AG04450 (cell line): ENCODE results near the gene SLC25A23. TPM values are rescaled to one million over a fixed set of nuclear protein-coding genes. Genes with fewer than 3 reads are reported as not detected.
A peak's percentile ranks its signal among the peaks of the same experiment; 100 is the strongest.

Source experiments
- CTCF ChIA-PET: fragments of 300-600, 350-600 bp; formaldehyde crosslinking; extraction: SDS; loops from one replicate; lab custom pipeline; 2022; ENCODE audit warnings: antibody characterized with exemption, inconsistent platforms; lab: Charles Lee
- POLR2A ChIA-PET: fragments of 350-600 bp; formaldehyde crosslinking; extraction: SDS; loops from one replicate; lab custom pipeline; 2021; ENCODE audit warnings: antibody characterized with exemption, inconsistent platforms; lab: Yijun Ruan, JAX
- DNase-seq: peaks from one replicate; pipeline ENCODE4 v3.0.0-alpha.2; 2011; ENCODE audit warnings: low read depth, low spot score
- H3K27ac ChIP-seq: one replicate; pipeline ENCODE4 v1.5.1; 2012; ENCODE audit warnings: low read depth, low read length, control low read depth
- H3K27me3 ChIP-seq: one replicate; pipeline ENCODE4 v1.6.0; 2012; ENCODE audit warnings: low read length; ENCODE audit not compliant: control insufficient read depth, insufficient read depth
- H3K4me3 ChIP-seq: 2 replicates; pipeline ENCODE4 v1.5.1; 2011; ENCODE audit warnings: mild to moderate bottlenecking, low read depth, low read length, control low read depth
- H3K9me3 ChIP-seq: 2 replicates; pipeline ENCODE4 v1.5.1; 2012; ENCODE audit warnings: low read length; ENCODE audit not compliant: control insufficient read depth, insufficient read depth
- polyA plus RNA-seq: library from polyadenylated mRNA; depleted of rRNA; stranded (reverse); fragments of >200 nt; gene quantifications from 2 replicates; pipeline ENCODE4 v1.2.3, GENCODE V29; 2011
- TF ChIP-seq, protein P1 (sequence below): IDR thresholded peaks from 2 replicates; pipeline ENCODE4 v1.5.1; 2011; ENCODE audit warnings: low read depth, low read length, control low read depth, inconsistent platforms

SLC25A23 gene
- polyA plus RNA-seq, 1 experiment: 8.0 TPM

DNA sequence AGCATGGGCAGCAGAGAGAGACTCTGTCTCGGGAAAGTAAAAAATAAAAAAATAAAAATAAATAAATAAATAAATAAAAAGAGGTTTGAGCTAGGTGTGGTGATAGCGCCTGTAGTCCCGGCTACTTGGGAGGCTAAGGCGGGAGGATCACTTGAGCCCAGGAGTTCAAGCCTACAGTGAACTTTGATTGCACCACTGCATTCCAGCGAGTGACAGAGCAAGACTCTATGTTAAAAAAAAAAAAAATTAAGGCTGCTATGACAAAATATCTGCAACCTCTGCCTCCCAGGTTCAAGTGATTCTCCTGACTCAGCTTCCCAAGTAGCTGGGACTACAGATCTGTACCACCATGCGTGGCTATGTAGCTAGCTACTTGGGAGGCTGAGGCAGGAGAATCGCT is 25.2 kb upstream of the SLC25A23 start:
- Histone ChIP-seq H3K27ac (no peak overlapping the region), H3K27me3 (no peaks in the 10 kb centered on the region), H3K4me3 (no peak overlapping the region), H3K9me3 (no peaks in the 10 kb centered on the region)
- ChIA-PET POLR2A (no interaction called here), CTCF (no interaction called here)
- DNase-seq: no peak
- TF ChIP-seq, protein P1, sequence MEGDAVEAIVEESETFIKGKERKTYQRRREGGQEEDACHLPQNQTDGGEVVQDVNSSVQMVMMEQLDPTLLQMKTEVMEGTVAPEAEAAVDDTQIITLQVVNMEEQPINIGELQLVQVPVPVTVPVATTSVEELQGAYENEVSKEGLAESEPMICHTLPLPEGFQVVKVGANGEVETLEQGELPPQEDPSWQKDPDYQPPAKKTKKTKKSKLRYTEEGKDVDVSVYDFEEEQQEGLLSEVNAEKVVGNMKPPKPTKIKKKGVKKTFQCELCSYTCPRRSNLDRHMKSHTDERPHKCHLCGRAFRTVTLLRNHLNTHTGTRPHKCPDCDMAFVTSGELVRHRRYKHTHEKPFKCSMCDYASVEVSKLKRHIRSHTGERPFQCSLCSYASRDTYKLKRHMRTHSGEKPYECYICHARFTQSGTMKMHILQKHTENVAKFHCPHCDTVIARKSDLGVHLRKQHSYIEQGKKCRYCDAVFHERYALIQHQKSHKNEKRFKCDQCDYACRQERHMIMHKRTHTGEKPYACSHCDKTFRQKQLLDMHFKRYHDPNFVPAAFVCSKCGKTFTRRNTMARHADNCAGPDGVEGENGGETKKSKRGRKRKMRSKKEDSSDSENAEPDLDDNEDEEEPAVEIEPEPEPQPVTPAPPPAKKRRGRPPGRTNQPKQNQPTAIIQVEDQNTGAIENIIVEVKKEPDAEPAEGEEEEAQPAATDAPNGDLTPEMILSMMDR: no peak

DNA sequence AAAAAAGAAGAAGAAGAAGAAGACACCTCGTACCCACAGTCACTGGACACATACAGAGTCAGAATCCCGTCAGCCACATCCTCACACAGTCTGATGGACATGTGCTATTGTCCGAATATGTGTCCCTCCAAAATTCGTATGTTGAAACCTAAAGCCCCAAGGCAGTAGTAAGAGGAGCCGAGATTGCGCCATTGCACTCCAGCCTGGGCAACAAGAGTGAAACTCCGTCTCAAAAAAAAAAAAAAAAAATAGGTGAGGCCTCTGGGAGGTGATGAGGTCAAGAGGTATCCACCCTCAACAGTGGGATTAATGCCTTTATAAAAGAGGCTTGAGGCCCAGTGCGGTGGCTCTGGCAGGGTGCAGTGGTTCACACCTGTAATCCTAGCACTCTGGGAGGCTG is 24.6 kb upstream of the SLC25A23 start:
- H3K4me3 ChIP-seq: no peak overlapping the region
- H3K9me3 ChIP-seq: no peaks in the 10 kb centered on the region
- TF ChIP-seq, protein P1: no peak
- ChIA-PET CTCF (no interaction called here), POLR2A (no interaction called here)
- H3K27ac ChIP-seq: no peak overlapping the region
- DNase-seq: no peak
- no peaks in the 10 kb centered on the region for H3K27me3 ChIP-seq

DNA sequence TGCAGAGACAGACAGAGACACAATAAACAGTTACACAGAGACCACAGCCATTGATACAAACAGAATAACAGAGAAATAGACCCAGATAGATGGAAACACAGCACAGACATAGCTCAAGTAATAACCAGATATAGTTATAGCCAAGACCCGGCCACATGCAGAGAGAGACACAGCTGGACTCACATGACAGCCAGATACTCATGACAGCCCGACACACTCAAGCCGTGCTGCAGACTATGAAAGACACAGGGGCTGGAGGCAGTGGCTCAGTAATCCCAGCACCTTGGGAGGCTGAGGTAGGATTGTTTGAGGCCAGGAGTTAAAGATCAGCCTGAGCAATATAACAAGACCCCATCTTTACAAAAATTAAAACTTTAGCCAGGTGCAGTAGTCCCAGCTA is 23.6 kb upstream of the SLC25A23 start:
- ChIA-PET POLR2A (no interaction called here), CTCF (no interaction called here)
- H3K9me3 ChIP-seq: peaks cover 2% of the 10 kb centered on the region; the same call in 1 of the 2 replicates
- DNase-seq: no peak
- TF ChIP-seq, protein P1: no peak
- H3K27me3 ChIP-seq: no peaks in the 10 kb centered on the region
- H3K4me3 ChIP-seq: no peak overlapping the region
- H3K27ac ChIP-seq: no peak overlapping the region

DNA sequence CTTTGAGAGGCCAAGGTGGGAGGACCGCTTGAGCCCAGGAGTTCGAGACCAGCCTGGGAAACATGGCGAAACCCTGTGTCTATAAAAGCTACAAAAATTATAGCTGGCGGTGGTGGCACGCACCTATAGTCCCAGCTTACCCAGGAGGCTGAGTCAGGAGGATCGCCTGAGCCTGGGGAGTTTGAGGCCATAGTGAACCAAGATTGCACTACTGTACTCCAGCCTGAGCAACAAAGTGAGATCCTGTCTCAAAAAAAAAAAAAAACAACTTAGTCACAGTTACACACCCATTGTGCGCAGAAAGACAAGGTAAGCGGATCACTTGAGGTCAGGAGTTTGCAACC is 22.7 kb upstream of the SLC25A23 start:
- TF ChIP-seq, protein P1: no peak
- Histone ChIP-seq H3K4me3 (no peak overlapping the region), H3K9me3 (peaks cover 2% of the 10 kb centered on the region; the same call in 1 of the 2 replicates), H3K27ac (no peak overlapping the region), H3K27me3 (no peaks in the 10 kb centered on the region)
- ChIA-PET CTCF (no interaction called here), POLR2A (no interaction called here)
- DNase-seq: no peak

DNA sequence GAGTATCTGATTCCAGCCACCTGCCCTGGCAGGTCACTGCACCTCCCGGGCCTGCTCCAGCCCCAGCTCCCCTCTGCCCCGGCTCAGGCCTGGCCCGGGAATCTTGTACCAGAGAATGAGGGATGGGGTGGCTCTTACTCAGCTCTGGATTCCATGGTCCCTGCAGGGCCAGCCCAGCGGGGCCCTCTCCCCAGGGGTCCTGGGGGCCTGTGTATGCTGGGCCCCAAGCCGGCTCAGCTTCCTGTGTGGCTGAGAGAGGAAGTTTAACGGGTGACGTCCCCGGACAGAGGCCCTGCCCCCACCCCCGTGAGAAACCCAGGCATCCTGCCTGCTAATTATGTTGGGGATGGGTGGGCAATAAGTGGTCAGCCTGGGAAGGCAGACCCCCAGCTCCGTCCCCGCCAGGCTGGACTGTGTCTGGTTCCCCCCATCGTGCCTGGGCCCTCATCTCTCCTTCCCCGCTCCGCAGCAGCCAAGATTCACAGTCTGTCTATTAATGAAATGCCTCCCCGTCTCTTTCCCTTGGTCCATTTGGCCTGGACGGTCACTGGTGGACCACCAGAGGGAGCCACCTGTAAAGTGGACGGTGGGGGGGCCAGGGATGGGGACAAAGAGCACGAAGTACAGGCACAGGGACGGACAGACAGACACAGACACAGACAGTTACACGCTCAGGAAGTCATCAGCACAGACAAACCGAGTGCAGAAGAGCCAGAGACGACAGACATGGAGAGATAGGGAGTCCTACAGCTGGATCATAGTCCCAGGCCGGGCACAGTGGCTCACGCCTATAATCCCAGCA is 22.1 kb upstream of the SLC25A23 start, which contains the start of gene DENND1C:
Gene DENND1C, minus strand, starts transcription at position 247 of the 802 bp plus-strand sequence. Its CDS starts 92 bp downstream, at position 155.
- POLR2A ChIA-PET: no interaction called here
- Histone ChIP-seq H3K27ac (no peak within 1 kb of the TSS), H3K27me3 (no peaks in the 10 kb centered on the region), H3K4me3 (no peak within 1 kb of the TSS), H3K9me3 (peaks cover 7% of the 10 kb centered on the region; the same call in 1 of the 2 replicates)
- TF ChIP-seq, protein P1: peak; percentile 51
- no peak for DNase-seq
- CTCF ChIA-PET: interaction anchor here (1.1 kb wide), 1 partner anchor 381 kb away, joined by 7 read pairs; no protein-coding TSS in a partner anchor
